DMS153 (cell line): ENCODE measurements around the gene SMIM14.
"Not testable (repeated sequence)": the region's sequence is repeated elsewhere in the genome, so short reads cannot be mapped to it uniquely, and the experiment has no call there.

Experiments
- DNase-seq: peaks from one replicate; lab custom pipeline; 2025; lab: John Stamatoyannopoulos, UW

Gene SMIM14

GRCh38 chr4:39596971-39597370 lies 41.7 kb downstream of the SMIM14 start:
- DNase-seq, result no peak

- DNase-seq, result no peak
These were observed 47.4 kb downstream of the SMIM14 start for GRCh38 chr4:39591290-39591689.

GRCh38 chr4:39587881-39588280 lies 50.8 kb downstream of the SMIM14 start:
- no peak for DNase-seq

- no peak for DNase-seq
These were observed 63.7 kb downstream of the SMIM14 start for GRCh38 chr4:39574946-39575345.

GRCh38 chr4:39571504-39571903 lies 67.2 kb downstream of the SMIM14 start:
- no peak for DNase-seq

- no peak for DNase-seq
These were observed 67.6 kb downstream of the SMIM14 start for GRCh38 chr4:39571054-39571453.

GRCh38 chr4:39569209-39569608 lies 69.5 kb downstream of the SMIM14 start:
- DNase-seq, result no peak

GRCh38 chr4:39568805-39569204 lies 69.9 kb downstream of the SMIM14 start:
- no peak for DNase-seq

- DNase-seq, result no peak
These were observed 72.6 kb downstream of the SMIM14 start for GRCh38 chr4:39565878-39566600.

GRCh38 chr4:39563346-39563847 lies 75.3 kb downstream of the SMIM14 start:
- no peak for DNase-seq

- no peak for DNase-seq
These were observed 75.9 kb downstream of the SMIM14 start for GRCh38 chr4:39562792-39563191.

GRCh38 chr4:39559626-39560025 lies 79.0 kb downstream of the SMIM14 start:
- no peak for DNase-seq

- DNase-seq, result no peak
These were observed 83.2 kb downstream of the SMIM14 start for GRCh38 chr4:39555472-39555871.

GRCh38 chr4:39548425-39549067 lies 90.1 kb downstream of the SMIM14 start:
- DNase-seq, result no peak

- no peak for DNase-seq
These were observed 93.9 kb downstream of the SMIM14 start for GRCh38 chr4:39544580-39545315.

GRCh38 chr4:39544080-39544479 lies 94.6 kb downstream of the SMIM14 start:
- not testable (repeated sequence) for DNase-seq

- DNase-seq, result no peak
These were observed 95.6 kb downstream of the SMIM14 start for GRCh38 chr4:39543034-39543433.

GRCh38 chr4:39542611-39543012 lies 96.1 kb downstream of the SMIM14 start:
- no peak for DNase-seq

GRCh38 chr4:39541987-39542610 lies 96.6 kb downstream of the SMIM14 start:
- DNase-seq, result no peak

- DNase-seq, result no peak
These were observed 99.5 kb downstream of the SMIM14 start for GRCh38 chr4:39539089-39539611.

GRCh38 chr4:39533541-39533940 lies 105.1 kb downstream of the SMIM14 start:
- DNase-seq, result no peak

- not testable (repeated sequence) for DNase-seq
These were observed 106.4 kb downstream of the SMIM14 start for GRCh38 chr4:39532237-39532636.
